Endothelial cell of umbilical vein (primary cell): Measurements from ENCODE around the gene DNAJB5. TPM values are rescaled to one million over a fixed set of nuclear protein-coding genes. Genes with fewer than 3 reads are reported as not detected.

Source experiments
- BruUV-seq: library from RNA; stranded (reverse); fragments of 400-500 nt; replicated peaks from 2 replicates; lab custom pipeline; 2021; lab: Mats Ljungman, UMichigan
- CTCF ChIA-PET: fragments of 300-600, 350-600 bp; sonication (Branson Sonifier 250); formaldehyde crosslinking; loops from one replicate; lab custom pipeline; 2021; ENCODE audit warnings: antibody characterized with exemption, inconsistent platforms; lab: Charles Lee
- POLR2A ChIA-PET: fragments of 300-600, 350-600 bp; sonication (Branson Sonifier 250); formaldehyde crosslinking; loops from one replicate; lab custom pipeline; 2021; ENCODE audit warnings: antibody characterized with exemption, inconsistent platforms; lab: Charles Lee
- DNase-seq: peaks from one replicate; pipeline ENCODE4 v3.0.0-alpha.2; 2011; ENCODE audit warnings: low read depth, low spot score
- FAIRE-seq: peaks from 2 replicates; lab custom pipeline; 2011; peaks lifted over from hg19 to GRCh38; lab: Jason Lieb, UNC
- H2AFZ ChIP-seq: 2 replicates; pipeline ENCODE4 v1.6.0; 2012; ENCODE audit warnings: low read depth, low read length, control low read depth, inconsistent platforms
- H3K27ac ChIP-seq: 2 replicates; pipeline ENCODE4 v1.5.1; 2011; ENCODE audit warnings: low read depth, mild to moderate bottlenecking, control low read depth, low read length, moderate library complexity; ENCODE audit not compliant: insufficient read depth
- H3K27me3 ChIP-seq, 2 experiments: 2 replicates each; pipeline versions ENCODE4 v1.6.0 to v1.6.1; 2011; ENCODE audit warnings: low read length in 2 of 2, mixed read lengths in 1 of 2; ENCODE audit not compliant: control insufficient read depth in 2 of 2, insufficient read depth in 2 of 2
- H3K36me3 ChIP-seq, 2 experiments: 2 replicates in 1 of 2; 3 replicates in 1 of 2; pipeline ENCODE4 v1.5.1; 2011; ENCODE audit warnings: low read length in 2 of 2, mild to moderate bottlenecking in 1 of 2, moderate library complexity in 1 of 2; ENCODE audit not compliant: control insufficient read depth in 2 of 2, insufficient read depth in 2 of 2; ENCODE audit errors: extremely low read depth in 1 of 2
- H3K4me1 ChIP-seq: 3 replicates; pipeline ENCODE4 v1.5.1; 2011; ENCODE audit warnings: mild to moderate bottlenecking, low read length; ENCODE audit not compliant: control insufficient read depth, insufficient read depth; ENCODE audit errors: extremely low read depth
- H3K4me2 ChIP-seq: 2 replicates; pipeline ENCODE4 v1.6.1; 2011; ENCODE audit warnings: low read length, control low read depth, mixed read lengths; ENCODE audit not compliant: insufficient read depth
- H3K4me3 ChIP-seq, 3 experiments: fragments of 200-600 bp in 1 of 3; sonication (generic), shearing (Covaris generic) in 1 of 3; replicated peaks in 1 of 3; 2 replicates each; pipeline ENCODE4 v1.5.1; 2011 to 2016; ENCODE audit warnings: control low read depth in 3 of 3, low read length in 3 of 3, mild to moderate bottlenecking in 2 of 3, inconsistent platforms in 1 of 3, low read depth in 1 of 3, moderate library complexity in 1 of 3; ENCODE audit not compliant: insufficient read depth in 1 of 3
- H3K79me2 ChIP-seq: 2 replicates; pipeline ENCODE4 v1.6.0; 2012; ENCODE audit warnings: low read length, inconsistent platforms; ENCODE audit not compliant: control insufficient read depth, insufficient read depth
- H3K9ac ChIP-seq: replicated peaks from 2 replicates; pipeline ENCODE3; 2011; ENCODE audit warnings: low read length, control low read depth; ENCODE audit not compliant: insufficient read depth; ENCODE audit errors: extremely low read depth
- H3K9me1 ChIP-seq: replicated peaks from 3 replicates; pipeline ENCODE4 v1.6.0; 2011; ENCODE audit warnings: mild to moderate bottlenecking, low read length; ENCODE audit not compliant: control insufficient read depth, insufficient read depth; ENCODE audit errors: extremely low read depth
- H3K9me3 ChIP-seq: replicated peaks from 2 replicates; pipeline ENCODE4 v1.5.1; 2012; ENCODE audit warnings: low read length, inconsistent platforms; ENCODE audit not compliant: control insufficient read depth, insufficient read depth
- H4K20me1 ChIP-seq: replicated peaks from 2 replicates; pipeline ENCODE3; 2011; ENCODE audit warnings: mild to moderate bottlenecking, low read length; ENCODE audit not compliant: control insufficient read depth, insufficient read depth; ENCODE audit errors: extremely low read depth
- EZH2 ChIP-seq: IDR thresholded peaks from 2 replicates; pipeline ENCODE4 v1.6.1; 2012; ENCODE audit warnings: borderline replicate concordance, low read depth, mild to moderate bottlenecking, moderate library complexity, low read length, inconsistent platforms; ENCODE audit not compliant: severe bottlenecking
- FOS ChIP-seq: IDR thresholded peaks from 2 replicates; pipeline ENCODE4 v1.6.1; 2011; ENCODE audit warnings: mild to moderate bottlenecking, low read length, moderate library complexity, borderline replicate concordance; ENCODE audit not compliant: insufficient read depth
- GATA2 ChIP-seq: IDR thresholded peaks from 2 replicates; pipeline ENCODE4 v1.7.0; 2011; ENCODE audit warnings: low read depth, mild to moderate bottlenecking, moderate library complexity, mixed read lengths, low read length; ENCODE audit not compliant: insufficient read length, insufficient read depth
- JUN ChIP-seq: IDR thresholded peaks from 2 replicates; pipeline ENCODE4 v1.6.1; 2011; ENCODE audit warnings: borderline replicate concordance, low read depth; ENCODE audit not compliant: insufficient read length, insufficient read depth
- MYC ChIP-seq: IDR thresholded peaks from one replicate; pipeline ENCODE4 v1.6.1; 2011; ENCODE audit warnings: mild to moderate bottlenecking, low read depth, low read length
- POLR2A ChIP-seq: IDR thresholded peaks from 2 replicates; pipeline ENCODE4 v1.6.1; 2012; ENCODE audit warnings: low read depth, mild to moderate bottlenecking, control low read depth, low read length
- POLR2AphosphoS5 ChIP-seq: IDR thresholded peaks from 2 replicates; pipeline ENCODE4 v1.6.1; 2012; ENCODE audit warnings: low read depth, mild to moderate bottlenecking, control low read depth, low read length, moderate library complexity; ENCODE audit not compliant: insufficient read depth
- dilution Hi-C: fragments of 300-500 bp; cut with MboI; formaldehyde crosslinking; loops from one replicate; pipeline ENCODE4 v1.15.0; 2019; ENCODE audit warnings: low sequenced_read_pairs; ENCODE audit not compliant: extremely low pct_ligation_motif_present
- intact Hi-C: fragments of 100-400 bp; cut with micrococcal nuclease; formaldehyde crosslinking; loops from one replicate; pipeline ENCODE4 v1.10.0; 2022
- polyA plus RNA-seq, 4 experiments: library from polyadenylated mRNA; depleted of rRNA in 3 of 4; stranded (reverse) in 3 of 4; unstranded in 1 of 4; fragments of >200 nt; gene quantifications; 2 replicates each; pipeline versions ENCODE4 v1.2.1 to v1.2.3, GENCODE V29; 2011 to 2012; ENCODE audit warnings: missing spikeins in 1 of 4
- total RNA-seq: library from RNA; stranded (reverse); gene quantifications from 2 replicates; pipeline ENCODE4 v1.2.3, GENCODE V29; 2021
- TF ChIP-seq, protein P1 (sequence below): IDR thresholded peaks from 2 replicates; pipeline ENCODE4 v1.6.1; 2011; ENCODE audit not compliant: insufficient read depth, insufficient read length
- TF ChIP-seq, protein P2 (sequence below), 2 donors: IDR thresholded peaks; 1 replicate in 1 of 2; 2 replicates in 1 of 2; pipeline ENCODE4 v1.5.1; 2011; ENCODE audit warnings: low read length in 2 of 2, mild to moderate bottlenecking in 2 of 2, moderate library complexity in 2 of 2, control low read depth in 1 of 2, inconsistent platforms in 1 of 2, low read depth in 1 of 2; ENCODE audit not compliant: insufficient read depth in 1 of 2; ENCODE audit errors: extremely low read depth in 1 of 2

DNAJB5 gene
- total and polyA plus RNA-seq, 2 donors (not counting 3 experiments of a cell fraction or from before 2014, with no cell fraction given): 8.6 to 12.8 TPM

DNA sequence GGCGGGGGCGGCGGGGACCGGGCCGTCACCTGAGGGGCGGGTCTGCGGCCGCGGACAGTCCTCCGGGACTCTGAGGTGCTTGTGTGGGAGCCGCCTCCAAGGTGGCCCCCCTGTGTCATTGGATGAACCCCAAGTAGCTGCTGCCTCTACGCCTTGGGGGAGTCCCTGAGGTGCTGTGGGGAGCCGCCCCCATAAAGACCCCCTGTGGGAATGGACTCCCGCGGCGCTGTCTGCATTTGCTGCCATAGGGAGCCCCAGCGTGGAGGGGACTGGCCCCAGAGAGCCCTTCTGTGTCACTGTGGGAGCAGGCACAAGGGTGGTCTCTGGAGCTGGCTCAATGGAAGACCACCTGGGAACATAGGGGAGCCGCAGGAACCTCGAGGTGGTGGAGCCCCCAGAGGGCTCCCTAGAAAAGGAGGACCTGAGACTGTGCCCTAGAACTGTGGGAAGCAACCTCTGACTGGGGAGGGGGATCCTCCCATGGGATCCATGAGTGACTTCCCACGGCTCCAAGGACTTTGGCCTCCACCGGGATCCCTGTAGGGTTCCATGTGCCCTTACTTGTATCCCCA is 31.0 kb upstream of the DNAJB5 start:
- no peaks in the 10 kb centered on the region for H3K79me2 ChIP-seq
- H3K9me3 ChIP-seq: no peaks in the 10 kb centered on the region
- no TSS peak for BruUV-seq
- no peak overlapping the region for H3K27ac ChIP-seq
- no peaks in the 10 kb centered on the region for H3K36me3 ChIP-seq
- peaks cover 57 to 80% of the 10 kb centered on the region in 2 experiments for H3K27me3 ChIP-seq
- ChIA-PET CTCF (interaction anchor here (1.6 to 1.8 kb wide), 2 partner anchors 59 to 198 kb away, joined by 5 to 6 read pairs; no protein-coding TSS in a partner anchor), POLR2A (no interaction called here)
- no peak overlapping the region for H3K9ac ChIP-seq
- H3K4me3 ChIP-seq: peak overlapping the region in 1 of 3 experiments; percentile 16
- no peak overlapping the region for H2AFZ ChIP-seq
- DNase-seq: no peak
- H4K20me1 ChIP-seq: no peaks in the 10 kb centered on the region
- no peak overlapping the region for H3K4me2 ChIP-seq
- no peak for FAIRE-seq
- H3K9me1 ChIP-seq: no peaks in the 10 kb centered on the region
- TF ChIP-seq EZH2: peak; percentile 7
- TF ChIP-seq, protein P1, sequence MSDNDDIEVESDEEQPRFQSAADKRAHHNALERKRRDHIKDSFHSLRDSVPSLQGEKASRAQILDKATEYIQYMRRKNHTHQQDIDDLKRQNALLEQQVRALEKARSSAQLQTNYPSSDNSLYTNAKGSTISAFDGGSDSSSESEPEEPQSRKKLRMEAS: no peak
- intact Hi-C loops (no loop called here), dilution Hi-C loops (no loop called here)
- H3K4me1 ChIP-seq: peaks cover 3% of the 10 kb centered on the region

GRCh38 chr9:34959461-34959860 is 30.1 kb upstream of the DNAJB5 start:
- Histone ChIP-seq H3K4me3 (no peak overlapping the region), H3K9me3 (no peaks in the 10 kb centered on the region), H2AFZ (no peak overlapping the region), H3K27ac (no peak overlapping the region), H3K9ac (no peak overlapping the region), H3K9me1 (no peaks in the 10 kb centered on the region), H3K27me3 (peaks cover 55 to 85% of the 10 kb centered on the region in 2 experiments), H3K79me2 (no peaks in the 10 kb centered on the region), H3K4me1 (peaks cover 3% of the 10 kb centered on the region), H3K36me3 (no peaks in the 10 kb centered on the region), H4K20me1 (no peaks in the 10 kb centered on the region), H3K4me2 (no peak overlapping the region)
- dilution Hi-C loops: no loop called here
- no peak for DNase-seq
- intact Hi-C loops: no loop called here
- no TSS peak for BruUV-seq
- CTCF ChIA-PET: interaction anchor here (1.2 to 1.8 kb wide), 4 partner anchors 12 to 199 kb away, joined by 3 to 6 read pairs (median 4); no protein-coding TSS in a partner anchor
- no peak for FAIRE-seq
- POLR2A ChIA-PET: no interaction called here
- TF ChIP-seq EZH2 (no peak), POLR2A (no peak), GATA2 (no peak), FOS (no peak), MYC (no peak), JUN (no peak), POLR2AphosphoS5 (no peak)
- TF ChIP-seq, protein P2, sequence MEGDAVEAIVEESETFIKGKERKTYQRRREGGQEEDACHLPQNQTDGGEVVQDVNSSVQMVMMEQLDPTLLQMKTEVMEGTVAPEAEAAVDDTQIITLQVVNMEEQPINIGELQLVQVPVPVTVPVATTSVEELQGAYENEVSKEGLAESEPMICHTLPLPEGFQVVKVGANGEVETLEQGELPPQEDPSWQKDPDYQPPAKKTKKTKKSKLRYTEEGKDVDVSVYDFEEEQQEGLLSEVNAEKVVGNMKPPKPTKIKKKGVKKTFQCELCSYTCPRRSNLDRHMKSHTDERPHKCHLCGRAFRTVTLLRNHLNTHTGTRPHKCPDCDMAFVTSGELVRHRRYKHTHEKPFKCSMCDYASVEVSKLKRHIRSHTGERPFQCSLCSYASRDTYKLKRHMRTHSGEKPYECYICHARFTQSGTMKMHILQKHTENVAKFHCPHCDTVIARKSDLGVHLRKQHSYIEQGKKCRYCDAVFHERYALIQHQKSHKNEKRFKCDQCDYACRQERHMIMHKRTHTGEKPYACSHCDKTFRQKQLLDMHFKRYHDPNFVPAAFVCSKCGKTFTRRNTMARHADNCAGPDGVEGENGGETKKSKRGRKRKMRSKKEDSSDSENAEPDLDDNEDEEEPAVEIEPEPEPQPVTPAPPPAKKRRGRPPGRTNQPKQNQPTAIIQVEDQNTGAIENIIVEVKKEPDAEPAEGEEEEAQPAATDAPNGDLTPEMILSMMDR (IDR thresholded peaks at IDR 0.05; ENCODE audit: extremely low read depth in 1 of 2, insufficient read depth in 1 of 2, low read depth in 1 of 2, low read length in 2 of 2): no peak
- TF ChIP-seq, protein P1: no peak
